G401.6 (cell line): Measurements from ENCODE around the gene FAF2.
"Not testable (repeated sequence)": the region's sequence is repeated elsewhere in the genome, so short reads cannot be mapped to it uniquely, and the experiment has no call there.

Experiments
- FAIRE-seq: peaks from 2 replicates; lab custom pipeline; 2012; peaks lifted over from hg19 to GRCh38; lab: Jason Lieb, UNC

The FAF2 gene

DNA sequence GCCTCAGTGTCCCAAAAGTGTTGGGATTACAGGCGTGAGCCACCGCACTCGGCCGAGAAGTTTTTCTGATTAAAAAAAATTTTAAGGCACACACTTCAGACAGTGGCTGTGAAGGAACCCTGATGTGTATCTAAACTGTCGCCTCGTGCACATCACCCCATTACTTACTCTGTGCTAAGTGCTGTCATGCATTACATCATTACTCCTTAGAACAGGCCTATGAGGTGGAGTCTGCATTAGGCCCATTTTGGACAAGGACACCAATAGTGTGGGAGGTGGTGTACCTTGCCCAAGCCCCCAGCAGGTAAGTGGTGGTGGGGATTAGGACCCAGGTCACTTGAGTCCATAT is 97.2 kb downstream of the FAF2 start:
- no peak for FAIRE-seq

DNA sequence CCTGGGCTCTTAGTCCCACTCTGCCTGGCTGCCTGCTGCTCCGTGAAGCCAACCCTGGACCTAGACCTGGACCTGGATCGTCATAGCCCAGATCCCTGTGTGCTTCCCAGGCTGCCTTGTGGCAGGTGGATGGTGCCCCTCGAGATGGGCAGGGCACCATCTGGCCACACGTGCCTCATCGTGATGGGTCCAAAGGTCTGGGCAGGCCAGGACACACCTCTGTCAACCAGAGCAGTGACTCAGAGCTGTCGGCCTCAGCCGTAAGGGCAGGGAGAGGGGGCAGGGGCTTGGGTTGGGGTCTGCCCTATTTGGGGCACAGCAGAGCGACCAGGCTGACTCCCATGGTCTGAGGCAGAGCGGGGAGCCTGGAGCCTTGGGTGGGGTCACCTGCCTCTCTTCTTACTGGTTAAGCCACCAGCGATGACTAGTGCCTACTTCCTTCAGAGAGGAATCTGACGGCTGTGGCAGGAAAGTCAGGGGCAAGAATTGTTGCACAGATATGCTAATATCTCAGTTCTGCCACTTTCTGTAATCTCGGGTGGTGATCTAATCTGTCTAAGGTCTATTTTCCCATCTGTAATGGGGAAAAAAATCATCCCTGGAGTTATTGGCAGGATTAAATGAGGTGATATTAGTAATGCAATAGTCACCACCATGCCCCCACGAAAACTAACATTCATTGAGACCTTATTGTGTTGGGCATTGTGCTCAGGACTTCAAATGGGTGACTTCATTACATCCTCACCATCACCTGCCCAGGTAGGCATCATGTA is 97.7 kb downstream of the FAF2 start:
- no peak for FAIRE-seq

DNA sequence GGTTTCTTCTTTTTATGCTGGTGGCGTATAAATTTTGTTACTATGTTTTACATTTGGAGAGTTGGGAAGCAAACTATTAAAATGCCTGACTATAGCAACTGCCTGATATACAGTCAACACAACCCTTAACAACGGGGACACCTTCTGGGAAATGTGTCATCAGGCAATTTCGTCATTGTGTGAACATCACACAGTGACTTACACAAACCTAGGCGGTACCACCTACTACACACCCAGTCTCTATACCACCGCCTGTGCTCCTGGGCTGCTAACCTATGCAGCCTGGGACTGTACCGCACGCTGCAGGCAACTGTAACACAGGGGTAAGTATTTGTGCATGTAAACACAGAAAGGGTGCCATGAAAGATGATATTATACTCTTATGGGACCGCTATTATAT is 99.6 kb downstream of the FAF2 start:
- FAIRE-seq, result no peak

DNA sequence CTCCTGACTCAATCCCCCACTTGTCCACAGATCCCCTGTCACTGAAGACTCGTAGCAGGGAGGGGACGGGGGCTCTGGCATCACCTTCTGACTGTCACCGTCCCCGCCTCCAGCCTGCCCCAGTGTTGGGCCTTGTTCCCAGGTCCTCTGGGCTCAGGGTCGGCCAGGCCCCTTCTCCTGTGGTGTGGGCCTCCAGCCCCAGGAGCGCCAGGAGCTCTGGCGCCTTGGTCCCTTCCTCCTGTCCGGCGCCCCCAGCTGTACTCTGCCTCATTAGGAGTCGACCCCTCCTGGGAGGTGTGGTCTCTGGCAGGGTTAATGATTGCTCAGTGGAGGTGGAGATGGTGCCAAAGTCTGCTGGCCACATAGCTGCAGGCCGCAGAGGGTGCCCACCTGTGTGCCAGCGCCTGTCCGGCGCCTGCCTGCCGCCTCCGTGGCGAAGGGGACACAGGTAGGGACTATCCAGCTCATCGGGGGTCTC is 100.8 kb downstream of the FAF2 start, which contains the start of gene CDHR2:
Gene CDHR2, plus strand, starts transcription at position 376 of the 478 bp plus-strand sequence. CDS start 16,011 bp downstream, outside the sequence.
- no peak for FAIRE-seq

DNA sequence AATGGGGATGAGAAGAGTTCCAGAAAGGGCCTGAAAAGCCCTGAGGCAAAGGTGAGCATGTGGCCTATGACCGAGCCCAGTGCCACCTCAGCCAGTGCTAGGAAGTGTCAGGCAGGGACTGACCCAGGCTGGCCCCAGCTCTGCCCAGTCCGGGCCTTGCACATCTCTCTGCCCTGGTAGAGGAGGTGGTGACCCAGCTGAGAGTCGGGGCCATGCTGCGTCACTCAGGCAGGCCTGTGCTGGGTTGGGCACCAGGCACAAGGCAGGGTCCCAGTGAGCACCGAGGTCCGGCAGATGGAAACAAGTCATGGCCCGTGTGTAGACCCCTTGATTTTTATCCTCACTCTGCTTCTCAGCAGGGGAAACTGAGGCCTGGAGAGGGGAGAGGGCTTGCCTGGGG is 101.7 kb downstream of the FAF2 start:
- FAIRE-seq, result no peak

DNA sequence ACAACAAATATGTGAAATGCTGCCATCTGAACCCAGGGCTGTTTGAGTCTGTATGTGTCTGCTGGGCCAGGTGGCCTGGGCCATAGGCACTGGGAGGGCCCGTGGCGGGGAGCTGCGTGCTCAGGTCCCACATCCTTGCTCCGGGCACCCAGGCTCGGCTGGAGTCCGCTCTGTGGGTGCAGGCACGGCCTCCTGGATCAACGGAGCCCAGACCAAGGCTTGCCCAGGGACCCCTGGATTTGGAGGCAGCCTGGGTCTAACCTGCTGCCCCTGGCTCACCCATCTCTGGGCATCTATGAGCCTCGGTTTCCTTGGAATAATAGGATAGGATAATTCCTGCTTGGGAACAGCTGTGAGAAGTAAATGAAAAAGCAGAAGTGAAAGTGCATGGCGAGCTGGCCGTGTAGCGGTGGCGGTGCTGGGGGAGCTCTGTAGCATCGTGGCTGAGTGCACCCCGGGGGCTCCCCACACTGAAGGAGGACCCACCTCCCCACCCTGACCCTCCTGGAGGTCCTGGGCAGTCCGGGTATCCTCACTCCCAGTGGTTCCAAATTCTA is 102.2 kb downstream of the FAF2 start:
- no peak for FAIRE-seq

DNA sequence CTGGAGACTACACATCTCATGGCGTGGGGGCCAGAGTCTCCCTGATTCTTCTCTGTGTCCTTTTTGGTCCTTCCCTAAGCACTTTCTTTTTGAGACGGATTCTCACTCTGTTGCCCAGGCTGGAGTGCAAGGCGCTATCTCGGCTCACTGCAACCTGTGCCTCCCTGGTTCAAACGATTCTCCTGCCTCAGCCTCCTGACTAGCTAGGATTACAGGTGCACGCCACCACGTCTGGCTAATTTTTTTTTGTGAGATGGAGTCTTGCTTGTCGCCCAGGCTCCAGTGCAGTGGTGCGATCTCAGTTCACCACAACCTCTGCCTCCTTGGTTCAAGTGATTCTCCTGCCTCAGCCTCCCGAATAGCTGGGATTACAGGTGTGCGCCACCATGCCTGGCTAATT is 102.8 kb downstream of the FAF2 start:
- not testable (repeated sequence) for FAIRE-seq

DNA sequence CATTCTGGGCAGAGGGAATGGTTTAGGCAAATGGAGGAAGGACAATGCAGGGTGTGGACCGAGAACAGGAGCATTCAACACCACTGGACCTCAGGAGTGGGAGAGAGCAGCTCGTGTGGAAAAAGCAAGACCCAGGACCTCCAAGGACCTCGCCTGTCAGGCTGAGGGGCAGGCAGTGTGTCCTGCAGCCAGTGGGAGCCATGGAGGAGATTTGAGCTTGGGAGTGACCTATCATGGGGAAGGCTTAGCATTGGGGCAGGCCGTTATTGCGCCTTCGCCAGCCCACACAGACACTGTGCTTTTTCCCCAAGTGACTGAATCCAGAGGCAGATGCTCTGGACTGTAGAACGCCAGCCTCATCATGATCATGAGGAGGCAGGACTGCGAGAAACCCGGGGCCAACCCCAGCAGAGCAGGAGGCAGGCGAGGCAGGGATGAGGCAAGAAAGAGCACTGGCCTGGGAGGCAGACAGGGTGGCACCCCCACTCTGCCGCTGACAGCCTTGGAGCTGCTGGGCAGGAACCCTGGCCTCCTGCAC is 104.2 kb downstream of the FAF2 start:
- FAIRE-seq, result no peak

DNA sequence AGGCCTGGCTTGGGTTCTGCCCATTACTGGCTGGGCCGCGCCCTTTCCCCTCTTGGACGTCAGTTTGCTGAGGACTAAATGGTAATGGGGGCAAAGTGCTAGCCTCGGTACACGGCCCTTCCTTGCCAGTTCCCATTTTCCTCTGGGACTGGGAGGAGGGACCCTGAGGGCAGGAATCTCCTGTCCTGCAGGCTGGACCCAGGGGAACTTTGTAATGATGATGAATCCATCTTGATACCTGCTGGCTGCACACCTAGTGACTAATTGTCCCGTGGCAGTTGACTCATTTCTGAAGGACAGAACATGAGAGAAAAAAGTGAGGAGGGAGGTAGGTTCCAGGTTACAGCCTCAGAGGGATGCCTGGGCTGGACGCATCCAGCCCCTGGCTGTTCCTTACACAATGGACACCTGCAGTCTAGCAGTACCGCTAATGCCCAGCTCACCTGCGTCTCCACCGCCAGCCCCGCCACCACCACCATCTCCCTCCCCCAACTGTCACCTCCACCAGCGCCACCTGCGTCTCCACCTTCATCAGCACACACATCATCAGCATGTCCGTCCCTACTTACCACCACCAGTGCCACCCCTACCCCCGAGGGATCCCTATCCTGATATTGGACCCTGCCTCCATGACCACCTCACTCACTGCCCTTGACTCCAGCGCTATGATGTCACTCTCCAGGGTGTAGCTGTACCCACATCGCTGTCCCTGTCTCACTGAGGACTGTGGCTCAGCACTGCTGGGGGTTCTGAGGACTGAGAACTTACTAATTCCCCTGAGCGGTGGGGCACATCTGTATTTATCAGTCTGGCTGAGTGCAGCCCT is 105.3 kb downstream of the FAF2 start:
- FAIRE-seq, result no peak

DNA sequence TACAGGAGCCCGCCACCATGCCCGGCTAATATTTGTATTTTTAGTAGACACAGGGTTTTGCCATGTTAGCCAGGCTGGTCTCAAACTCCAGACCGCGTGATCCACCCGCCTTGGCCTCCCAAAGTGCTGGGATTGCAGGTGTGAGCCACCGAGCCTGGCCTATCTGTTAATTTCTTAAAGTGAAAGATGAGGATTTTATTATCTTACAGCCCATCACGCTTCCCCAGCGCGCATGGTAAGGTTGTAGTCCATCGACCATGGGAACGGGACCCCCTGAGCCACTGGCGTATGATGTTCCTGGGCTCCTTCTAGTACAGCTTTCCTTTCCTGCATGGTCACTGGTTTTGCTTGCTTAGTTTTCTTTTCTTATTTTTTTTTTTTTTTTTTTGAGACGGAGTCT is 109.7 kb downstream of the FAF2 start:
- FAIRE-seq, result no peak
